HG03159 (cell line): ENCODE measurements around the gene PIGW.
"Not testable (repeated sequence)": the region's sequence is repeated elsewhere in the genome, so short reads cannot be mapped to it uniquely, and the experiment has no call there.

Source experiments
- ATAC-seq: cut with Tn5 transposase; IDR thresholded peaks from one replicate; pipeline ENCODE4 v1.9.1; 2021; ENCODE audit warnings: mild to moderate bottlenecking, moderate library complexity; ENCODE audit not compliant: unreplicated experiment

The PIGW gene

DNA sequence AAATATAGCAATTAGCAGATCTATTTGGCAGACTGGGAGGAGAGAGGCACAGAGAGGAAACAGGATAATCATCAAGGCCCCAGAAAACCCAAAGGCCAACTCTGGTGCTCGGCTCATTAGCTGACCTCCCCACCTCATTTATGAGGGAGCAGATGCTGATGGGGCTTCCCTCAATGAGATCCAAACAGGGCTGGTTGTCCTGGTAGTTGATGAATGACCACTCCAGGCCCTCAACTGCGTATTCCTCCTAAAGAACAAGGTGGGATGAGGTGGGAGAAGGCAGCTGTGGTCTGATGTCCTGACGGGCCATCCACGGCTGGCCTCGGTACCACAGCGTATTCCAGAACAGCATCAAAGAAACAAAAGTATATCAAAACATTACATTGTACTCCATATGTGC lies 27.5 kb upstream of the PIGW start:
- ATAC-seq = no peak

DNA sequence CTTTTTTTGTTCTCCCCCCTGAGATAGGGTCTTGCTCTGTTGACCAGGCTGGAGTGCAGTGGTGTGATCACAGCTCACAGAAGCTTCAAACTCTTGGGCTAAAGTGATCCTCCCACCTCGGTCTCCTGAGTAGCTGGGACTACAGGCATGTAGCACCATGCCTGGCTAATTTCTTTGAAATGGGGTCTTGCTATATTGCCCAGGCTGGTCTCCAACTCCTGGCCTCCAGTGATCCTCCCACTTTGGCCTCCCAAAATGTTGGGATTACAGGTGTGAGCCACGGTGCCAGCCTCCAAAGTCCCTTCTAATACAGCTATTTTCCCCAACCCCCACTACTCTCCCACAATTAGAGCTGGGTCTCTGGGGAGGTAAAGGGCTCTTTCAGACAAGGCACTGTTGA lies 26.3 kb upstream of the PIGW start:
- ATAC-seq = not testable (repeated sequence)

DNA sequence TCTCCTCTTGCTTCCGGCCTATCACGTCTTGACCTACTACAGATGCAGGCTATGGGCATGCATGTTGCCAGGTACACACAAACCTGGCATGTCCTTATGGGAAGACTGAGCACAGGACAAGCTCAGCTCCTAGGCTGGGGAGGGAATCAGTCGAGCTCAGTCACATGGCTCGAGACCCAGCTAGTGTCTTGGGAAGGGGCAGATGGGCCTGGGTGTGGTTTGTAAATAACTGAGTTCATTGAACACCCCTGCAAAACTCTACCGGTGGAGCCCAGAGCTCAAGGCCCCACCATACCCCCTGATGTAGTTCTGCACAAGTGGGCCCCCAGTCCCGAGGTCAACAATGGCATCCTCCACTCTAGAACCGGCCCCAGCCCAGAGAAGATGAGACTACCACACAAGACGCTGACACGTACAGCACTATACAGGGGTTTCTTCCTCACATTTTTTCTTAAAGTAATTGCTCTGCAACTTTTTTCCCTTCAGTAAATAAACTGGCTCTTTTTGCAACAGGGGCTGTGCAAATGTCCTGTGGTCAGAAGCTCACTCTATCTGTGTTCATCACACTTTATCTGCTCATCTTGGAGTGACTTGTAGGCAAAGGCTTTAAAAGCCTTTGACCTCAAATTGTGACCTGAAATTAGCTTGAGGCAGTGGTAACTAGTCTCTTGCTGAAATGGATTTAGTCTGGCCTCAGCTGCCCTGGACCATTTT lies 25.4 kb upstream of the PIGW start:
- ATAC-seq = no peak

DNA sequence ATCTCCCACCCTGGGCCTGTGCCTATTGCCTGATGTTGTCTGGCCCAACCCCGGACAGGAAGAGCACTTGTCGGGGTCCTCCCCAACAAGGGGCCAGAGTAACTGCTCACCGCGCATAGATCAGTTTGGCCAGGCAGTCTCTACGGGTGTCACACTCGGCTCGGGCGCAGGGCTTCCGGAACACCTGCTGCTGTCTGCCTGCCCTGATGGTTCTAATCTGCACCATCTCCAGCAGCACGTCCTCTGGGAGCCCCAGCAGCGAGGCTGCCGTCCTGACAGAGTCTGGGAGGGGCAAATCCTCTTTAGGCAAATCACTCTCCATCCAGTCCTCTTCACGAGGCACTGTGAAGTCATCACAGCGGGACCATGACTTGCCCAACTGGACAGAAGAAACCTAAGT lies 24.2 kb upstream of the PIGW start:
- ATAC-seq = no peak

DNA sequence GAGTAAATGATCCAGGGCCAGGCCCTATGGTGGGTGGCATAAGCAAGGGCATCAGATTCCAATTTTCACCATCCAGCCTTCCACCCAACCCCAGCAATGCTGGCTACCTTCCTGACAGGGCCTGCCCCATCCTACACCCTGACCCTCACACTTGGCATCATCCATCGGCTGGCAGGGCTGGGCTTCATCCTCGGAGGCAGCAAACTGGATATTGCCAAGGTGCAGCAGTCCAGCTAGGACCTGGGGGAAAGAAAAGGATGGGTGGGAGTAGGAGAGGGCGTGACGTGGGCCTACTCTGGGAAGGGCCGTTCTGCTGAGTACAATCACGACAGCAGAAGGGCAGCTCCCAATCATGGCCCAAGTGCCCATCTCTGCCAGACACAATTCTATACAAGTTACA lies 23.6 kb upstream of the PIGW start:
- no peak for ATAC-seq

DNA sequence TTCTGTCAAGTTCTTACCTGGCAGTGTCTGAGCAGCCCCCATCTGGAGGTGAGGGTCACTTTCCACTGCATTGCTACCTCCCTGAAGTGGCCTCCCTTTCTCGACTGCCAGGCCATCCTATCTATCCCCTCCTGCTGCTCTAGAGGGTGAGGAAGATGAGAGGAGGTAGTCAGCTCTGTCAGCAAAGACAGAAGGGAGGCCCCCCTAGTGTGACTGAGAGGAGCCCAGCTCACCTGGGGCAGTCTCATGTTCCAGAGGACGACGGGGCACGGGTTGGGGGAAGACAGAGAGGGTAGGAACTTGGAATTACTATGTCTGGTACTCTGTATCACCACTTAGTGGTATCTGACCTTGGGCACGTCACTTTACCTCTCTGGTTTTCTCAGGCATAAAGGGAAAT lies 22.1 kb upstream of the PIGW start:
- ATAC-seq = no peak

DNA sequence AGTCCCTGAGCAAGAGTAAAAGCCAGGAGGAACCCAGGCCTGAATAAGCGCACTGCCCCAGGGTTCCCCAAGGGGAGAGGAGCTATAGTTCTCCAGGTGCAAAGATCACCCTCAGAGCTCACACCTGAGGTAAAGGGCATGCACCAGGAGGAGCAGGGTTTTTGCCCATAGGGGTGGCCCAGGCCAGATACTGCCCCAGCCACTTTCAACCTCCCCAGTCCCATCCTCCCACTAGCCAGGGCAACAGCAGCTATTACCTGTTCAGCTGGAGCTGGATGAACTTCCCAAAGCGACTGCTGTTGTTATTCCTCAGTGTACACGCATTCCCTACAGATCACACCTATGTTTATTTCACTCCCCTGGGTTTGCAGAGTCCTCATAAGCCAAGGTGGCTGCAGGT lies 19.9 kb upstream of the PIGW start:
- ATAC-seq = no peak

DNA sequence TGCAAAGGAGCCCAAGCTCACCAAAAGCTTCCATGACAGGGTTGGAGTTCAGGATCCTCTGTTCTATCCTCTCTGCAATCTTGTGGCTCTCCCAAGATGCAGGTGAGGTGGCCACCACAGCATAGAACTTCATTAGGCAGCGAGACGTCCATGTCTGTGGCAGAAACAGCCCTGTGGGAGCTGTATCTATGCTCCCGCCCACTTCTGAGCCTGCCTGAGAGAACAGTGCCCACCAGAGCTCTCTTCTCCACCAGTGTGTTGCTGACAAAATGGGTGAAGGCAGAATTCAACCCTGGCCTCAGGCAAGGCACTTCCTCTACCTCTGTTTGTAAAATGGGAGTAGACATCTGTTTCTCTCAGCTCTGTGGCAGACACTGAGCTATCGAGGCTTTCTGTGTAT lies 18.9 kb upstream of the PIGW start:
- ATAC-seq = no peak

DNA sequence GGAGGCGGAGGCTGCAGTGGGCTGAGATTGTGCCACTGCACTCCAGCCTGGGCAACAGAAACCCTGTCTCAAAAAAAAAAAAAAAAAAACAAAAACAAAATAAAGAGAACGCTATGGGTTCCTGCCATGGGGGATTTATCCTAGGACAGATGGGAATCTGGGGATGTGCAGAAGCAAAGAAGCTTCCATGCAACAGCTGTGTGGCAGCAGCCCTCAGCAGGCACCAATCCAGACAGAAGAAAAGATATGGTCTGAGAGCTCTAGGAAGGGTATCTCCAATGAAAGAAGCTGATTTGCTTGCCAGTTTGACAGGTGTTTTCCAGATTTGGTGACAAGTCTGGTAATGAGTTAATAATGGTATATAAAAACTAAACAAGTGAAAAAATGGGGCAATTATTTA lies 11.7 kb upstream of the PIGW start:
- ATAC-seq = no peak

DNA sequence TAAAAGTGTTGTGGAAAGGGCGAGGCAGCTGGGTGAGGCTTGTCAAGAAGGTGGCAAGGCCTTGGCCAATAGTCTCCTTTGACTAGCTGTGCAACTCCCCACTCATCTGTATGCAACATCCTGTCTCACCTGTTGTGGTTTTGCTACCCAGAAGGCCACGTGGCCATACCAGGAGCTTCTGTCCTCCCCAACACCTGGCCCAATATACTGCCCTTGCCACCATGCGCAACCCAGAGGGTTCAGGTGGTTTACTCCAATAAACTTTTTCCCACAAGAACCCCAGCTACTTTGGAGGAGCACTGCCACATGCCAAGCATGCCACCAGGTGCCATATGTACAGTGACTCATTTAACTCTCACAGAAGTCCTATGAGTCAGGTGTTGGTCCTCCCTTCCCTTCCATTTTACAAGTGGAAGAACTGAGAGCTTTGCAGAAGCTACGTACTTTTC lies 10.3 kb upstream of the PIGW start:
- ATAC-seq = no peak

DNA sequence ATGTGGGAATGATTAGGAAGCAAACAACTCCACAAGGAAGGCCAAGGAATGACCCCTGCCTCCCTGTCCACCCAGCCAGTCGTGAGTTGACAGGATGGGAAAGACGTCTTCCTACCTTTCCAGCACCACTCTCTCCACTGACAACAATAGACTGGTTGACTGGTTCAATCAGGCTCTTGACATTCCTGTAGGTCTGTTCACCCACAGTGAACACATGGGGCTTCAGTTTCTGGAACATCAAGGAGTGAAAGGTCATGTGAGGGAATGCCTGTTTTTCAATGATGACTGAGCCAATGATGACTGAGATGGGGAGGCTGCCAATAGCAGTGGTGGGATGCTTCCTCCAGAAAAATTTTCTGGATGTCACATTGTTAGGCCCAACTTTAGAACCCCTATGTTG lies 9.7 kb upstream of the PIGW start:
- ATAC-seq = no peak

DNA sequence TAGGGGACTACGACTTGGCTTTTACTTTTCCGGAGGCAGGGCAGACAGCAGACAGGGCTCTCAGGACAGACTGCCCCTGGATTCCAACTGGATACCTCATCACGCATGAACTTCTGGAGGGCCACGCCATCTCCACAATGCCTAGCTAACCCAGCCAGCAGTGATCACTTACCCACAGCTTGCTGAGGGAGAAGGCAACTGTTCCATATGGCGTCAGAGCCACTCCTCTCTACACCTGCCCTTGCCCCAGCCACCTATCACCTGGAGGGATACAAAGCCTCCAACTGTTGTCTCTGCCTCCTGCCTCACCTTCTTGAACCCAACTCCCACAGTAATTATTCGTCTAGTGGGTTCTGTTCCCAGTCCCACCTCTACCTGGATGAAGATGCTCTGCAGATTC lies 8.9 kb upstream of the PIGW start:
- ATAC-seq = no peak

DNA sequence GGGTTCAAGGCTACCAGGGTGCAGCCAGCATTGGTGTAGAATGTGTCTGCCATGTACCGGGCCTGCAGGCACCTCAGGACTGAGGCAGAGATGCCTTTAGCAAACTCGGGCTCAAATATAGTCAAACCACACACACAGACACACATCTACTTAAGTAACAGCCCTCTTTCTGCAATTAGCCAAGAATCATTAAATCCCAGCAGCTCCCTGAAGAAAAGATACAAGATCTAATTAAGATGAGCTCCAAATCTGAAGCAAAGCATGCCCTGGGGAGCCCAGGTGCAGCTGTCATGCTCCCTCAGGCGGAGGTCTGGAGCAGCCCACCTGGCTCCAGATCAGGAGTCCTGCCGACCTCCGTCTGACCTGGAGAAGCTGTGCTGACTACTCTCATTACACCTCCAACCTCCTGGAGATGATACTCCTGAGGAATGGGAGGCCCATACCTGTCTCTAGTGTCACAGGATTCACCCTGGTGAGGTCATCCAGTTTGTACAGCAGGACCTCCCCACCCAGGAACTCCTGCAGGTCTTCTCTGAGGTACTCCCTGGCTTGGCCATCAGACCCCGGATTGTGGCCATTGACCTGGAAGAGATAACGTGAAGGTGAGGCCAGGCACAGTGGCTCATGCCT lies 7.1 kb upstream of the PIGW start:
- no peak for ATAC-seq

DNA sequence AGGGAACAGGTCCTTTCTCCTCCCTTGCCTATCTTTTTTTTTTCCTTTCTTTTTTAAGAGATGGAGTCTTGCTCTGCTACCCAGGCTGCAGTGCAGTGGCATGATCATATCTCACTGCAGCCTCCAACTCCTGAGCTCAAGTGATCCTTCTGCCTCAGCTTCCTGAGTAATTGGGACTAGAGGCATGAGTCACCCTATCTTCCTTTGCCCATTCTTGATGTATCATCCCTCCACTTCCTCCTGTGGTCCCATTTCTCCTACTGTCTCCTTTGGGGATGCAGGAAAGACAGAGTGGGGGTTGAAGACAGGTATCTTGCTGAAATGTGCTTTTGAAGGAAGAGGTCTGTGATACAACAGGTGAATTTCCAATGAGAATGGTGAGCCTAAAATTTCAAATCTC lies 5.7 kb upstream of the PIGW start:
- no peak for ATAC-seq

DNA sequence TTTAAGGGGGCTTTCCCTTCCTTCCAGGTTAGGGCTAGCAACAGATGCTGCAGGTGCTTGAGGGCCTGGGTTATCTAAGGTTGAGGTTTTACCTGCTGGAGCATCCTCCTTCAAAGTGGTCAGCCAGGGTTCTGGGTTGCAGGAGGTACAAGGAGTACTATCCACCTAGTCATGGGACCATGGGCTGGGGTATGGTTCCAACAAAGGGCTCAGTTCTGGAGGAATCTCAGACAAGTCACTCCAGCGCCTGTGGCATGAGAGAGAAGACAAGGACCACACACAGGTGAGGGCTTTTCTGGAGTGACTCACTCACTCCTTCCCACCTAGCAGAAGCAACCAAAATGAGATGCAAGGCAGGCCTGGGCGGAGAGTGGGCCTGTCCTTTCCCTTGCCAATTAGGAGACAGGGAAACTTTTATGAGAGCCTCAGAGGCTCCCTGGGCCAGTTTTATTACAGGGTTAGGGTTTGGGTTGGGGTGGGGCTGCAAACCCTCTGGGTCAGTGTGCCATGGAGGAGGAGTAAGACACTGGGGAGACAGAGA lies 2.3 kb upstream of the PIGW start:
- ATAC-seq = no peak

DNA sequence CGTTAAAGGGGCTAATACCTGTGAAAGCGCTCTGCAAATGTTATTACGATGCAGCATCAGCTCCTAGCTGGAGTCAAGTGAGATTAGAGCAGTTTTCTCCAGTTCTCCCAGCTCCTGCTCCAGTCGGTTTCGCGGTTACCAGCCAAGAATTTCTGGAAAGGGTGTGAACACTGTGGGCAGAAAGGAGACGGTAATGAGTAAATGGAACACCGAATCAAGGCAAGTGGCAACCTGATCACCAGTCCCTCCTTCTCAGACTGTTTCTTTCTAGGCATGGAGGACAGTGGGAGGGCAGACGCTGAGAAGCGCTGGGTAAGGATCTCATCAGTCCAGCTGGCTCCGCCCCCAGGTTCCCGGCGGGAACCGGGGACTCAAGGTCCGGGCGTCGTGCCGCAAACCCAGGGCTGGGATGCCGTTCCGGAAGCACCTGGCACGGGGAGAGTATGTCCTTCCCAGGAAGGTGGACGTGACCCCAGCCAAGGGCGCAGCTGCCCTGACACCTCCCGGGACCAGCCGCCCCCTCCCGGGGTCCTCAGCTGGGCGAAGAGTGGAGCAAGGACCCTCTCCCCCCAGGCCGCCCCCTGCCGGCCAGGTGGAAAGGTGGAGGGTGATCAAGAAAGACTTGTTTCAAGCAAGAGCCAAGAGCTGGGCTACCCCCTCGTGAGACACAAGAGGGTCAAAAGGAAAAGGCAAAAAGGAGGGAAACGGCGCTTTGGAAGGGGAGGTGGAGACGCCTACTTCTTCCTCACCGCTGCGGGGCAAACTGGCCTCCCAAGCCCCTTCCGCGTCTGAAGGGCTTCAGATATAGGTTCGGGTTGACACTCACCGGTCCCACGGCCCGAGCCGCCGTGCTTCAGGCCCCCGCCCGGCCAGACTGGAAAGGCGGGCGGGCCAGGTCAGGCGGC lies 600 bp upstream of the PIGW start:
- peak; percentile 35 for ATAC-seq

DNA sequence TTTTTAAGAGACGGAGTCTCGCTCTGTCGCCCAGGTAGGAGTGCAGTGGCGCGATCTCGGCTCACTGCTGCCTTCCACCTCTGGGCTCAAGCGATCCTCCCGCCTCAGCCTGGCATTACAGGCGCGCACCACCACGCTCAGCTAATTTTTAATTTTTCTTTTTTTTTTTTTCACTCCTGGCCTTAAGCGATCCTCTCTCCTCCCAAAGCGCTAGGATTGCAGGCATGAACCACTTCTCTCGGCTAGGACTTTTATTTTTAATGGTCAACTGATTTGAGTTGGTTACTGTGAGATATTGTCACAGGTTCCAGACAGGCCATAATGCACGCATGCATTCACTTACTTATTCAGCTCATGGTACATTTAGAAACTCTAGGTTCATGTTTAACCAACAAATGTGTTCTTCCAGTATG lies 888 bp downstream of the PIGW start:
- ATAC-seq = no peak

DNA sequence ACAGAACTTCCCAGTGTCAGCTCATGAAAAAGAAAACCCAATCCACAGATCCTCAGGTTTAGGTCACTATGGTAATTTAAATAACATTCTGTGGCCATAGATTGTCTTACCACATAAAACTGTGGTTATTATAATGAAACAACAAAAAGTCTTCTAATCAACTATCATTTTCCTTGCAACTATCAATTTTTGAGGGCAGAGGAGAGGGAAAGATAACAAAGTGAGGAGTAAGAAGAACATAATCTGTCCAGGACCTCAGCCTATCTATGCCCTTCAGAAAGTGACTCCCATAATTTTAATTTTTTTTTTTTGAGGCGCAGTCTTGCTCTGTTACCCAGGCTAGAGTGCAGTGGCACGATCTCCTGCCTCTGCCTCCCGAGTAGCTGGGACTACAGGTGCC lies 5.9 kb downstream of the PIGW start:
- no peak for ATAC-seq

DNA sequence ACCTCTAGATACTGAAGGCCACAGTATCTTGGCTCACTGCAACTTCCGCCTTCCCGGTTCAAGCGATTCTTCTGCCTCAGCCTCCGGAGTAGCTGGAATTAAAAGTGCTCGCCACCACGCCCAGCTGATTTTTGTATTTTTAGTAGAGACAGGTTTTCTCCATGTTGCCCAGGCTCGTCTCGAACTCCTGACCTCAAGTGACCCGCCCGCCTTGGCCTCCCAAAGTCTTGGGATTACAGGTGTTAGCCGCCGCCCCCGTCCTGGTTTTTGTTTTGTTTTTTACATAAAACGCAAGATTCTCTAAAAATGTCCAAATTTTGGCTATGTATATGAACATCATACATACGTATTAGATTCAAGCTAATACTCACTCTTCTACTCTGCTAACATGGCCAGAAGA lies 8.0 kb downstream of the PIGW start:
- ATAC-seq = no peak

DNA sequence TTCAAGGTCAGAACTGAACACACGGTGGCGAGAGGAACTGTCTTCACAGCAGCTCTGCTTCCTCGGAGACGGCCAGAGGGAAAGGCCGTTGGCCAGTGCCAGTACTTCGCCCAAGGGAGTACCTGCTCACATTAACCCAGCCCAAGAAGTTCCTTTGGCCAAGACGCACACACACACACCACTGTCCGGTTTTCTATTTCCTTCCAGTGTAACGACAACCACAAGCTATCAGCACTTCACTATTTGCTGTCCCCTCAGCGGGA lies 9.2 kb downstream of the PIGW start:
- peak; percentile 24 for ATAC-seq

DNA sequence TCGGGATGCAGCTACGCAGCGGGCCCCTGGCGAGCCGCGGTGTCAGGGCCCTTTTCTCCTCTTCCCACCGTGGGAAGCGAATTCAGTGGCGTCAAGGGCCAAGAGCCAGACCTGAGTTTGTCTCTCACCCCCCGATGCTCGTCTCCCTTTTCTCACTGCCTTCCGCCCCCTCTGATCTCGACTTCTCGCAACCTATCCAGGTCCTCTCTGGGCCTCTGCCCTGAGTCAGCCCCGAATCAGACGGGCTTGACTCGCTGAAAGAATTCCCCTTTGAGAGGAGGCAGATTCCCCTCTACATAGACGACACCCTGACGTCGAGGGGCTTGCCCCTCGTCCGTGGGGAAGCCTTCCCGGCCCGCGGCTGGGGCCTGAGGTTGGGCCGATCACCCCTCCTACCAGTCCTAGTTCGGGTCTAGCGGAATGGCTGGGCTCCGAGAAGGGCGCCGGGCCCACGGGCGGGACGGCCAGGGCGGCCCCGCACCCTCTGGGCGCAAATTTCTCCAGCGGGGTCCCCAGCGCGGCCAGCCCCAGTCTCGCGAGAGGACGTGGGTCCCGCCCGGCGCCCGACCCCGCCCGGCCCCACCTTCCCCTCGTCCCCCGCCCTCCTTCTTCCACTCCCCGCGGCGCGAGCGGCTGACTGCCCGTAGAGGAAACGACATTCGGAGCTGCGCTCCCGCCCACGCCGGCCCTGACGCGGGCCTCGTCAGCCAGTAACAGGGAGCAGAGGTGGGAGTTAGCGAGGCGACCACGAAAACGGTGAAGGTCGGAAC lies 9.7 kb downstream of the PIGW start, which contains the start of gene GGNBP2:
Gene GGNBP2, plus strand, starts transcription at position 613 of the 770 bp plus-strand sequence. CDS start 806 bp downstream, outside the sequence.
- ATAC-seq = peak; percentile 46
